GM23248 (cell line): ENCODE measurements around the gene TEX30. TPM values are rescaled to one million over a fixed set of nuclear protein-coding genes. Genes with fewer than 3 reads are reported as not detected.

Experiments used
- DNase-seq: peaks from one replicate; pipeline ENCODE4 v3.0.0-alpha.2; 2015
- H2AFZ ChIP-seq: fragments of 200-600 bp; sonication (generic); 2 replicates; pipeline ENCODE4 v1.6.1; 2016; ENCODE audit warnings: antibody characterized with exemption
- H3F3A ChIP-seq: fragments of 200-600 bp; sonication (generic); 2 replicates; pipeline ENCODE4 v1.6.1; 2016; ENCODE audit warnings: mild to moderate bottlenecking, antibody characterized with exemption, mixed run types; ENCODE audit not compliant: insufficient read depth
- H3K27ac ChIP-seq: fragments of 200-600 bp; sonication (generic); 2 replicates; pipeline ENCODE4 v1.5.1; 2016; ENCODE audit warnings: mild to moderate bottlenecking
- H3K27me3 ChIP-seq: fragments of 200-600 bp; sonication (generic); replicated peaks from 2 replicates; pipeline ENCODE4 v1.6.1; 2016; ENCODE audit warnings: mild to moderate bottlenecking; ENCODE audit not compliant: insufficient read depth
- H3K36me3 ChIP-seq: fragments of 200-600 bp; sonication (generic); 2 replicates; pipeline ENCODE4 v1.6.1; 2016; ENCODE audit warnings: low read depth, mild to moderate bottlenecking
- H3K4me1 ChIP-seq: fragments of 200-600 bp; sonication (generic); 2 replicates; pipeline ENCODE4 v1.6.1; 2016; ENCODE audit warnings: mild to moderate bottlenecking; ENCODE audit not compliant: insufficient read depth
- H3K4me2 ChIP-seq: fragments of 200-600 bp; sonication (generic); one replicate; pipeline ENCODE4 v1.6.1; 2016; ENCODE audit warnings: mild to moderate bottlenecking; ENCODE audit not compliant: unreplicated experiment
- H3K4me3 ChIP-seq: fragments of 200-600 bp; sonication (generic); 2 replicates; pipeline ENCODE4 v1.5.1; 2016; ENCODE audit warnings: mild to moderate bottlenecking
- H3K79me2 ChIP-seq: fragments of 200-600 bp; sonication (generic); 2 replicates; pipeline ENCODE4 v1.6.1; 2016; ENCODE audit warnings: mild to moderate bottlenecking; ENCODE audit not compliant: insufficient read depth
- H3K9ac ChIP-seq: fragments of 200-600 bp; sonication (generic); 2 replicates; pipeline ENCODE4 v1.6.1; 2016; ENCODE audit warnings: mild to moderate bottlenecking
- H3K9me2 ChIP-seq: fragments of 200-600 bp; sonication (generic); 2 replicates; pipeline ENCODE4 v1.6.1; 2016; ENCODE audit warnings: mixed run types, mild to moderate bottlenecking, moderate library complexity; ENCODE audit not compliant: insufficient read depth
- H3K9me3 ChIP-seq: fragments of 200-600 bp; sonication (generic); one replicate; pipeline ENCODE4 v1.6.1; 2017; ENCODE audit warnings: low read depth
- H4K20me1 ChIP-seq: fragments of 200-600 bp; sonication (generic); 2 replicates; pipeline ENCODE4 v1.6.0; 2016; ENCODE audit not compliant: insufficient read depth
- EZH2 ChIP-seq: fragments of 200-600 bp; sonication (generic); IDR thresholded peaks from 2 replicates; pipeline ENCODE4 v1.6.1; 2018; ENCODE audit warnings: antibody characterized with exemption, mild to moderate bottlenecking; ENCODE audit not compliant: insufficient read depth, poor library complexity, severe bottlenecking
- EZH2phosphoT487 ChIP-seq: fragments of 200-600 bp; sonication (generic); IDR thresholded peaks from 2 replicates; pipeline ENCODE4 v1.6.1; 2018; ENCODE audit warnings: antibody characterized with exemption, moderate library complexity, mild to moderate bottlenecking, low read depth; ENCODE audit not compliant: insufficient read depth
- WGBS, 2 experiments: methylation state at CpG; one replicate each; pipeline ENCODE4 v1.1.6; 2015 to 2017; ENCODE audit warnings: low lambda C conversion rate in 2 of 2, low coverage in 1 of 2; ENCODE audit errors: missing lambda C conversion rate in 2 of 2; 5-methylcytosine and 5-hydroxymethylcytosine counted together
- in situ Hi-C: fragments of 300-500 bp; cut with MboI; formaldehyde crosslinking; loops from 2 replicates; pipeline ENCODE4 v1.15.0; 2020
- polyA plus RNA-seq: library from polyadenylated mRNA; unstranded; fragments of >200 nt; fragmentation: Nextera tagmentation; extraction: Ambion mirVana; gene quantifications from 2 replicates; pipeline ENCODE4 v1.2.1, GENCODE V29; 2016
- total RNA-seq: library from RNA; depleted of rRNA; stranded (reverse); fragments of >200 nt; shearing (Covaris generic); gene quantifications from 2 replicates; pipeline ENCODE4 v1.2.3, GENCODE V29; 2014

Gene TEX30
- total and polyA plus RNA-seq, 2 experiments from 2014 or later = 21.1 to 37.6 TPM

GRCh38 chr13:102807699-102808098 lies 34.1 kb upstream of the TEX30 start:
- DNase-seq = no peak
- TF ChIP-seq EZH2 (no peak), EZH2phosphoT487 (no peak)
- peaks cover 9% of the 10 kb centered on the region for H3K36me3 ChIP-seq

GRCh38 chr13:102805680-102806079 lies 32.1 kb upstream of the TEX30 start:
- peaks cover 18% of the 10 kb centered on the region for H3K4me1 ChIP-seq
- no peak overlapping the region for H3K9ac ChIP-seq
- no peaks in the 10 kb centered on the region for H4K20me1 ChIP-seq
- peaks cover 4% of the 10 kb centered on the region; the same call in 1 of the 2 replicates for H3F3A ChIP-seq
- H3K4me3 ChIP-seq = no peak overlapping the region
- DNase-seq = no peak
- H3K9me3 ChIP-seq = no peaks in the 10 kb centered on the region
- no peaks in the 10 kb centered on the region for H3K9me2 ChIP-seq
- peaks cover 5% of the 10 kb centered on the region; the same call in 1 of the 2 replicates for H3K36me3 ChIP-seq
- H3K27me3 ChIP-seq = no peaks in the 10 kb centered on the region
- WGBS, 2 experiments = 96 to 98% methylated on average over 3 of the region's 3 CpGs
- H2AFZ ChIP-seq = no peak overlapping the region
- H3K27ac ChIP-seq = no peak overlapping the region
- no peak overlapping the region for H3K4me2 ChIP-seq
- no peak for TF ChIP-seq EZH2phosphoT487
- TF ChIP-seq EZH2 = no peak
- in situ Hi-C loops = no loop called here
- H3K79me2 ChIP-seq = peaks cover 100% of the 10 kb centered on the region

More at GRCh38 chr13:102807699-102808098, 34.1 kb upstream of the TEX30 start:
- Histone ChIP-seq H3F3A (peaks cover 6% of the 10 kb centered on the region; the same call in 1 of the 2 replicates), H2AFZ (no peak overlapping the region), H3K4me3 (no peak overlapping the region), H3K9me2 (no peaks in the 10 kb centered on the region), H3K27me3 (no peaks in the 10 kb centered on the region), H3K9ac (no peak overlapping the region), H3K79me2 (peaks cover 100% of the 10 kb centered on the region), H3K27ac (no peak overlapping the region), H3K4me1 (peaks cover 7% of the 10 kb centered on the region), H4K20me1 (no peaks in the 10 kb centered on the region), H3K9me3 (no peaks in the 10 kb centered on the region), H3K4me2 (no peak overlapping the region)
- in situ Hi-C loops = no loop called here
- 98 to 99% methylated on average over 3 of the region's 3 CpGs for WGBS, 2 experiments

- H3K9me2 ChIP-seq = no peaks in the 10 kb centered on the region
- TF ChIP-seq EZH2phosphoT487 (no peak), EZH2 (no peak)
These were observed 26.8 kb upstream of the TEX30 start for GRCh38 chr13:102800145-102801041.

GRCh38 chr13:102799426-102800144 lies 26.0 kb upstream of the TEX30 start:
- peaks cover 18% of the 10 kb centered on the region for H3K4me1 ChIP-seq
- H3K9me2 ChIP-seq = no peaks in the 10 kb centered on the region
- no peaks in the 10 kb centered on the region for H3K27me3 ChIP-seq
- no peaks in the 10 kb centered on the region for H3K36me3 ChIP-seq
- peaks cover 5% of the 10 kb centered on the region; the same call in 1 of the 2 replicates for H3F3A ChIP-seq
- H2AFZ ChIP-seq = peak overlapping the region; percentile 87
- peak overlapping the region; percentile 78 for H3K4me3 ChIP-seq
- no peaks in the 10 kb centered on the region for H4K20me1 ChIP-seq
- H3K79me2 ChIP-seq = peaks cover 79% of the 10 kb centered on the region
- 1 to 2% methylated on average over 67 of the region's 69 CpGs for WGBS, 2 experiments
- DNase-seq = peak; percentile 61
- in situ Hi-C loops = no loop called here
- no peaks in the 10 kb centered on the region for H3K9me3 ChIP-seq
- H3K27ac ChIP-seq = peak overlapping the region; percentile 57
- H3K4me2 ChIP-seq = peak overlapping the region; percentile 97
- TF ChIP-seq EZH2phosphoT487 = no peak
- no peak for TF ChIP-seq EZH2
- H3K9ac ChIP-seq = peak overlapping the region; percentile 82

More at GRCh38 chr13:102800145-102801041, 26.8 kb upstream of the TEX30 start:
- Histone ChIP-seq H3K4me3 (peak overlapping the region; percentile 78), H4K20me1 (no peaks in the 10 kb centered on the region), H3K36me3 (no peaks in the 10 kb centered on the region), H3K79me2 (peaks cover 86% of the 10 kb centered on the region), H3K4me1 (peaks cover 18% of the 10 kb centered on the region), H3K27ac (peak overlapping the region; percentile 57), H3F3A (peaks cover 5% of the 10 kb centered on the region; the same call in 1 of the 2 replicates), H3K27me3 (no peaks in the 10 kb centered on the region), H3K9me3 (no peaks in the 10 kb centered on the region), H3K9ac (peak overlapping the region; percentile 82), H3K4me2 (peak overlapping the region; percentile 97), H2AFZ (peak overlapping the region; percentile 87)
- peak; percentile 89 for DNase-seq
- WGBS, 2 experiments = 2 to 3% methylated on average over 65 to 72 of the region's 81 CpGs
- in situ Hi-C loops = no loop called here
